HG02970 (cell line): ENCODE results near the gene MDP1.

ENCODE experiments used
- ATAC-seq: cut with Tn5 transposase; IDR thresholded peaks from one replicate; pipeline ENCODE4 v1.9.1; 2021; ENCODE audit warnings: mild to moderate bottlenecking, moderate library complexity, moderate number of reproducible peaks; ENCODE audit not compliant: unreplicated experiment, low FRiP score

MDP1 gene

GRCh38 chr14:24215495-24216344 is at the start of gene MDP1:
Gene MDP1 (minus strand): TSS chr14:24216066. CDS start chr14:24215955, 111 bp downstream.
- ATAC-seq = peak; percentile 52

- no peak for ATAC-seq
Measured at GRCh38 chr14:24264298-24264697, 48.4 kb upstream of the MDP1 start.

- no peak for ATAC-seq
Measured at GRCh38 chr14:24263848-24264247, 48.0 kb upstream of the MDP1 start.

- no peak for ATAC-seq
Measured at GRCh38 chr14:24262821-24263733, 47.2 kb upstream of the MDP1 start, which contains the start of gene TGM1. Gene TGM1 (minus strand): TSS chr14:24263177. CDS start chr14:24262352, 825 bp downstream.

- ATAC-seq = no peak
Measured at GRCh38 chr14:24261969-24262327, 46.1 kb upstream of the MDP1 start.

- no peak for ATAC-seq
Measured at GRCh38 chr14:24261256-24261968, 45.5 kb upstream of the MDP1 start.

GRCh38 chr14:24260780-24261157 is 44.9 kb upstream of the MDP1 start:
- no peak for ATAC-seq

GRCh38 chr14:24260026-24260779 is 44.3 kb upstream of the MDP1 start:
- ATAC-seq = no peak

DNA sequence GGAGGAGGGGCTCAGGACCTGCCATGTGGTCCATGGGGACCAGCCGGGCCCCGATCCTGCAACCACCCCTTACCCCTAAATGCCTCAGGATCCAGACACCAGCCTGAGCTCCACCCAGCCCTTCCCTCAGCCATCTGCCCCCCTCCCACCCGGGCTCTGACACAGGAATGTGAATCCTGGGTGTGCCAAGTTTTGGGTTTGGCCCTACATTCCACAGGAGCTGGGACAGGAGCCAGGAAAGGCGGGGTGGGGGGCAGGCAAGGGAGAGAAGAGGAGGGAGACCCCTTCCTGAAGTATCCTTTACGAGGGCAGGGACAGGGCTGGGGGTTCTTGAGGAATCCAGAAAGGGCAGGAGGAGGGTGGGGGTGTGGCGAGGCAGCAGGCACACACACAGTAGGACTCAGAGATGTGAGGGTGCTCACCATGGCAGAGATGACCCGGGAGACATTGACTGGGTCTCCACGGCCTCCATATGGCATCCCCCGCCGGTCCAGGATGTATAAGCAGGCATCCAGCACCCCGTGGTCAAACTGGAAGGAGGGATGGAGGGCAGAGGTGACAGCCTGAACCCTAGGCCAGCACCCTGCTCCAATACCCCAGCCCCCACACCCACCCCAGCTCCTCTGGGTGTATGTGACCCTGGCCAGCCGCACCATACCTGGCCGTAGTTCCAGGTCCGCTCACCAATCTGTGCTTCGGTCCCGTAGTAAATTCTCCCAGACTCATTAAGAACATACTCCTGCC is 43.6 kb upstream of the MDP1 start:
- no peak for ATAC-seq

- ATAC-seq = no peak
Measured at GRCh38 chr14:24258548-24259265, 42.8 kb upstream of the MDP1 start.

GRCh38 chr14:24258119-24258518 is 42.3 kb upstream of the MDP1 start:
- no peak for ATAC-seq

- no peak for ATAC-seq
Measured at GRCh38 chr14:24256960-24257359, 41.1 kb upstream of the MDP1 start.

- ATAC-seq = no peak
Measured at GRCh38 chr14:24255931-24256711, 40.3 kb upstream of the MDP1 start.

DNA sequence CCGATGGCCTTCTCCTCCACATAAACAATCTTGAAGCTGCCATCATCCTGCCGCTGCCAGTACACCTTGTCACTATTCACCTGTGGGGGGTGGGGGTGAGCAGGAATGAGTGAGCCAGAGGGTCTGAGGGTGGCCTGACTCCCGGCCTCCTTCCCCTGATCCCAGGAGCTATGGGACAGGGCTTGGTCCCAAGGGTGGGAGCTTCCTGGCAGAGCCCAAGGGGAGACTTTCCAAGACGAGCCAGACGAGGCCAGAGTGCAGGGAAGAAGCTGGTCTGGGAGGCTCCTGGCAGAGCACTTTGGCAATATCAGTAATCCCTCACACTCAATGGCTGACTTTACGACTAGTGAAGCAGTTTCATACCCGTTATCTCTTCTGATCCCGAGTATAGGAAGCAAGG is 39.6 kb upstream of the MDP1 start:
- no peak for ATAC-seq

GRCh38 chr14:24254630-24255392 is 38.9 kb upstream of the MDP1 start:
- no peak for ATAC-seq

DNA sequence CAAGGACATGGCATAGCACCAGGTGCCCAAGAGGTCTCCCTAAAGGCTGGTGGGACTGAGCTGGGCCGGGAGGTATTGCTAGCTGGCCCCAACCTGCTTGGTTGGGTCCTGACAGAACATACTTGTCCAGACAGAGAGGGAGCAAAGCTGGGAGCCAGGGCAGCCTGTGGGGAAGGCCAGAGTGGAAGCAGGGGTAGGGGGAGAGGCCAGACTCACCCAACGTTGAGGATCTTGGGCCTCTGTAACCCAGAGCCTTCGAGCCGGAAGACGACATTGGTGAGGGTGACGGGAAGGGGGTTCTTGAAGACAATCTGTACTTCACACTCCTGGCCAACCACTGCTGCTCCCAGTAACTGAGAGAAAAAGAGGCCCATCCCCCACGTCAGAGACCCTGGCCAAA is 38.1 kb upstream of the MDP1 start:
- no peak for ATAC-seq
